NCI-H748 (cell line): ENCODE results near the gene PERM1.

Experiments used
- DNase-seq: peaks from one replicate; lab custom pipeline; 2025; ENCODE audit not compliant: unreplicated experiment; lab: John Stamatoyannopoulos, UW

Gene PERM1

DNA sequence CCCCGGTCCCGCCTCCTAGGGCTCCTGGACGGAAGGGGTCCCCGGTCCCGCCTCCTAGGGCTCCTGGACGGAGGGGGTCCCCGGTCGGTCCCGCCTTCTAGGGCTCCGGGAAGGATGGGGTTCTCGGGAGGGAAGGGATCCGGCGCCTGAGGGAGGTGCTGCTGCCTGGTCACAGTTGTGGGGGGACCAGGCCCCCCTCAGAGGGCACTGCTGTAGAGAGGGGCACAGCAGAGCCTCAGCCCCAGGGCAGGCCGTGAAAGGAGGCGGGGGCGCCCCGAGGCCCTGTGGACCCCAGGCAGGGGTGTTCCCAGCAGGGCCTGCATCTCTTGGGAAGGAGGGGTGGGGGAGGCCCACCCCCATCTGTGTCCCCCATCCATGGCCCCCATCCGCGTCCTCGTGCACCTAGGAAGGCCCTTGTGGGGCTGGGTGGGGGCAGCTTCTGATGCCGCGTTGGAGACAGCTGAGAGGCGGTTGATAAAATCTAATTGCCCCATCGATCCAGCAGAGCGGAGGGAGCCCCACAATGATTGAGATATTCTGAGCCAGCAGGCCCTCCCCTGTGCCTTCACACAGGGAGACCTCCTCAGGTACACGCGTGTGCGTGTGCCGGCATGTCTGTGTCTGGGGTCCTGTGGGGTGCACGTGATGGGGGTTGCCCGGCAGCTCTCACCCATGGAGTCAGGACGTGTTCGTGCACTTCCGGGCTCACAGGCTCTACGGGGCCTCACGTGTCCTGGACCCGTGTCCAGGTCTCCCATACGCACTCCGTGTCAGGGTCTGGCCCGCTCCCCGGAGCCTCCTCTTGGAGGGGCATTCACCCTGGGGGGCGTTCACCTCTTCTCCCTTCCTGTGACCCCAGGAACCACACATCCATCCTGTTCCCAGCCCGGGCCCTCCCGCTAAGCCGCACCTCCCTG is 45.3 kb downstream of the PERM1 start:
- DNase-seq: no peak

DNA sequence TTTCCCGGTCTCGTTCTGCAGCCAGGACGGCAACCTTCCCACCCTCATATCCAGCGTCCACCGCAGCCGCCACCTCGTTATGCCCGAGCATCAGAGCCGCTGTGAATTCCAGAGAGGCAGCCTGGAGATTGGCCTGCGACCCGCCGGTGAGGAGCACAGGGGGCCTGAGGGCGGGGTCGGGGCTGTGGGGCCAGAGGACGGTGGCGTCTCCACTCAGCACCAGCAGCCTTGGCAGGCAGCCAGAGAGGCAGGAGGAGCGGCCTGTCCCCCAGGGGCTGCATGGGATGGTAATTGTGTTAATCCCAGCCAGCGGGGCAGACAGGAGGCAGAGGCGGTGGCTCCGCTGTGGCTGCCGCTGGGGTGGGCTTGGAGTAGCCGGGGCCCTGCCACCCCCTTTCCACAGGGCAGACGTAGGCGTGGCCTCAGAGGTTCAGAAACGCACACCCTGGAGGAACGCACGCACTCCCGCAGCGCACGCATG is 46.1 kb downstream of the PERM1 start:
- peak; percentile 88 for DNase-seq

DNA sequence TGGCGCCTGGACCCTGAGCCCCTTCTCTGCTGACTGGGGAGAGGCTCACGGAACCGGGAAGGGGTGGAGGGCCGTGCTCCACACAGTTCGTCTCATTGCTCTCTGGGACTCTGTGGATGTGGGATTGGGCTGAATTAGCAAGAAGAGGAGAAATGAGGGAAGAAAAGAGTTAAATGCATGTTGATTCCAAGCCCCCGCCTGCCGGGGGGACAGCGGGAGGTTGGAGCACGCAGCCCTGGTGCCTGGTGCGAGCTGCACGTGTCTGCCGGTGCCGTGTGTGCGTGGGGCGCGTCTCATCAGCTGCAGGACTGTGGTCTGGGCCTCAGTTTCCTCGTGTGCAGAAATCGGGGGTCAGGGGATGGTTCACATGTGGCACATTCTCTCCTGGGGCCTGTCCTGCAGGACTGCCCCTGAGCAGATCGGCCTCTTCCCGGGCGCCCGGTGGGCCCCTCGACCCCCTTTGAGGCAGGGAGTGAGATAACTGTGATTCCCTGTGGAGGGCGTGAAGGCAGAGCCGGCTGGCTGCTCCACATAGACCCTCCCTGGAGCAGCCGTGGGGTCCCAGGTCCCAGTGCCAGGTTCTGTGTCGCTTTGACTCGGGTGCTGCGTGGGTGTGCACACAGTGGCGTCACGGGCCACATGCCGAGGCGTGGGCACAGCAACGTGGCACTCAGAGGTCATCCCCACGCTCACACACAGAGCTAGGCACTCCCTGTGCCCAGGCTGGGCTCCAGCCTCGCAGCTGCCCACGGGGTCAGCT is 46.7 kb downstream of the PERM1 start:
- peak; percentile 46 for DNase-seq

DNA sequence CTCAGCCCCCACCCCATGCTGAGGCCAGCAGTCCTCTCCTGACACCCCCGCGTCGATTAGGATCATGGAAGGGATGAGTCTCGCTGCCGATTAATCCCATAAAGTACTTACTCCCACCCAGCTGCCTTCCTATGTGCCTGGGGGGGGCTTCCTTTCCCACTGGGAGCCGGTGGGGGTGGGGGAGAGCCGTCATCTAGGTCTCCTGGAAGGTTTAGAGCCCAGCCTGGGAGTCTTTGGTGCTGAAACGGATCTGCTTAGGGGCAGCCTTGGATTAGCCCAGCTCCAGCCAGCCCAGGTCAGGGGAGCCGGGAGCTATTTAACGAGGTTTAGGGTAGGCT is 48.3 kb downstream of the PERM1 start:
- DNase-seq: peak; percentile 14

DNA sequence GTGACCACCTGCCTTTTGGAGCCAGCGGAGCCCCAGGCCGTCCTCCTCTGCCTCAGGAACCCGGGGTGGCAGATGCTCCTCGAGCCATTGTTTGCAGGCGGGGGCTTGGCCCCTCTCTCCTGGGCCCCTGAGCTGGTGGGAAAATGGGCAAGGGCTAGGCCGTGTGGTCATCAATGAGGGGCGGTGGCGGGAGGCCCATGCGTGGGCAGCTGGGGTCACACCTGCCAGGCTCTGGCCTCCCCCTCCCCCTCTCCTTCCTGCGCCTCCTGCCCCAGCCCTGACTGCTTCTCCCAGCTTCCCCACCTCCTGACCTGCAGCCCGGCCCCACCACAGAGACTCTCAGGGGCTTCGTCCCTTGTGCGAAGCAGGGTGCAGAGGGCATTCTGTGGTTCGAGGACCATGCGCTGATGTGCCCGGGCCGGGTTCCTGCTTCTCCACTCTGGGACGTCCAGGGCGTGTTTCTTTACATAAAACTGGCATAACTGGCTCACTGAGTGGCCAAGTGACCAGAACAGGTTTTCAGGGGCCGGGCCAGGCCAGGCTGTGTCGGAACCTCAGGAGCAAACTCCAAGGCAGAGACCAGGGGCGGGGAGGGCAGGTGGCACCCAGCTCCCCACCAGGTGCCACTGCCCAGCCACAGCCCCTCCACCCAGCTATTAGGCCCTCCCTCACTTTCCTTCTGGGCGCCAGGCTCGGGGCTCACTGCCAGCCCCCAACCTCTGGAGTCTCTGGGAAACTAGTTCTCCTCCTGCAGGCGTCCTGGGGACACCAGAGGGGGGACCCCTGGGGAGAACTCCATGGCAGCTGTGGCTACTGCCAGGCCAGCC is 48.9 kb downstream of the PERM1 start:
- DNase-seq: no peak

DNA sequence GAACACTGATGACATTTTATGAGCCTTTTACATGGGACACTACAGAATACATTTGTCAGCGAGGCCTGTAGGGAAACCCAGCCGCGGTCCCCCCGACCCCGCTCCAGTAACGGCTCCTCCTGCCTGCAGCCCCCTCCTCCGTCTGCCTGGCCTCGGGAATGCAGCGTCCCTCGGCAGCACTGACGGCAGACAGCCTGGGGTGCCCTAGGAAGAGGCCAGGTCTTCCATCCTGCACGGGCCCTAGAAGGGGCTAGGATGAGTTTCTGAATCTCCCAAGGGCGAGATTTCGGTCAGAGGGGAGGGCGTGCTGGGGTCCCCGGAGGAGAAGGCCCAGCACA is 49.8 kb downstream of the PERM1 start:
- DNase-seq: no peak

DNA sequence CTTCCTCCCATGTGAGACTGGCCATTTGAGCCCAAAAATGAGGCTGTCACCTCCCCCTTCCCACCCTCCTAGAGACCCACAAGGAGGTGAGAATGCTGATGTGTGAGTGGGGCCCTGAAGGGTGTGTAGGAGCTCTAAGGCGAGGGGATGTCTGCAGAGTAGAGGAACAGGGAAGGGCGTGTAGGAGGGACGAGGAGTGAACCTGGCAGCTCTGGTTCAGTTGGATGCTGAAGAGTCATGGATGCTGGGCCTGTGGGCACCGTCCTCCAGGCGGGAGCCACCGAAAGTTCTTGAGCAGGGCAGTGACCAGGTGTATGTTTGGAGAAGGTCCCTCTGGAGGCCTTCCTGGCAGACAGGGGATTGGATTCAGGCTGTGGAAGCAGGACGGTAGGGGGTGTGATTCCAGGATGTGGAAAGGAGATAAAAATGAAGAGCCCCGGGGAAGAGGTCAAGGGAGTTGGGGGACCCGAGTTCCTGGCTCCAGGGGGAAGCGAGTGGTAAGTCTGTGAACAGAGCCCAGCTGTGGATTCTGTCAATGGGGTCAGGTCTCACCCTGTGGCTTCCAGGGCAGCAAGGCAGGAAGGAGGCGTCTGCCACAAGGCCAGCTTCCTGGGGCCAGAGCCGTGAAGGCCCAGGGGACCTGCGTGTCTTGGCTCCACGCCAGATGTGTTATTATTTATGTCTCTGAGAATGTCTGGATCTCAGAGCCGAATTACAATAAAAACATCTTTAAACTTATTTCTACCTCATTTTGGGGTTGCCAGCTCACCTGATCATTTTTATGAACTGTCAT is 50.3 kb downstream of the PERM1 start:
- DNase-seq: no peak

DNA sequence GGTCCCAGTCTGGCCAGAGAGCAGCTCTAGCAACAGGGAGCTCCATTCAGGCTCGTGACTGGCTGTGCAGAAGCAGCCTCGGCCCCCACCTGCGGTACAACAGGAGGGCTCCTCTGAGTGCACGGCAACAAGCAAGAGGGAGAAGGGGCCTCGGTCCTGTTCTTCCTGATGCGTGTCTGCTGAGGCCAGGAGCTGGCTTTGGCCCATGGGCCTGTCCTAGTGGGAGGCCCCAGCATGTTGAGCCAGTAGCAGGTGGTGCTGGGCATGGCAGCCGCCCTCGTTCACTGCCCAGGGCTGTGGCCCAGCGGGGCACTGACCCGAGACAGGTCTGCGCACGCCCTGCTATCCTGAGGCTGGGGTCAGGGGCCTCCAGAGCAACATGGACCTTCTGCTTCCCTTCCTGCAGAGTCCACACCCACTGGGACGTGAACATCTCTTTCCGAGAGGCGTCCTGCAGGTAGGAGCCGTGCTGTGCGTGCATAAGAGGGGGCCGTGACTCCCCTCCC is 51.2 kb downstream of the PERM1 start:
- no peak for DNase-seq

DNA sequence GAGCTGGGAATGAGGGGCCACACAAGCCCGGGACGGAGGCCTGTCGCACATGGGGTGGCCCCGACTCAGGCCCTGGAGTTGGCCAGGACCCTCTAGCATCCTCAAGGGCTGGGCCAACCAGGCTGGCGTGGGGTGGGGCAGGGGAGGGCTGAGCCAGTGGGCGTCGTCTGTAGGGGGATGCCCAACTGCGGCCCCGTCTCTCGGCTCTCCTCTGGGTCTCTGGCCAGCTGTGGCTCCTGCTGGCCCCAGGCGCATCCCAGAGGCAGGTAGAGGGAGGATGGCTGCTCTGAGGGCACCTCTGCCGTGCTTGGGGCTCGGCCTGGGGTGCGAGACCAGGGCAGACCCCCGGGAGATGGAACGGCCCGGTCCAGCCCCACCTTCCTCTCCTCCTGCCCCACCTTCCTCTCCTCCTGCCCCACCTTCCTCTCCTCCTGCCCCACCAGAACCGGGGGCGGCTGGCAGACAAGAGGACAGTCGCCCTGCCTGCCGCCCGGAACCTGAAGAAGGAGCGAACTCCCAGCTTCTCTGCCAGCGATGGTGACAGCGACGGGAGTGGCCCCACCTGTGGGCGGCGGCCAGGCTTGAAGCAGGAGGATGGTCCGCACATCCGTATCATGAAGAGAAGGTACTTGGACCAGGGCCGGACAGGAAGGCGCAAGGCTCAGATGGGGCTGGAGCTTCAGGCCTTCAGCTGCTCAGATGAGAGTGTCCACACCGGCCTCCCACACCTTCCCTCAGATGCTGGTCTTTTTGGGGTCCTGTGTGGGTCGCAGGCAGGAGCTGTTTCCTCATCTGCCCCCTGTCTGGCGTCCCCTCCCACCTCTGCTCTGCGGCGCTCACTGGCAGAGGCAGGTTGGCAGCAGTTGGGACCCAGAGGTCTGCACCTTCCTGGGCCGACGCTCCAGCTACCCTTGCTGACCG is 51.9 kb downstream of the PERM1 start:
- no peak for DNase-seq

DNA sequence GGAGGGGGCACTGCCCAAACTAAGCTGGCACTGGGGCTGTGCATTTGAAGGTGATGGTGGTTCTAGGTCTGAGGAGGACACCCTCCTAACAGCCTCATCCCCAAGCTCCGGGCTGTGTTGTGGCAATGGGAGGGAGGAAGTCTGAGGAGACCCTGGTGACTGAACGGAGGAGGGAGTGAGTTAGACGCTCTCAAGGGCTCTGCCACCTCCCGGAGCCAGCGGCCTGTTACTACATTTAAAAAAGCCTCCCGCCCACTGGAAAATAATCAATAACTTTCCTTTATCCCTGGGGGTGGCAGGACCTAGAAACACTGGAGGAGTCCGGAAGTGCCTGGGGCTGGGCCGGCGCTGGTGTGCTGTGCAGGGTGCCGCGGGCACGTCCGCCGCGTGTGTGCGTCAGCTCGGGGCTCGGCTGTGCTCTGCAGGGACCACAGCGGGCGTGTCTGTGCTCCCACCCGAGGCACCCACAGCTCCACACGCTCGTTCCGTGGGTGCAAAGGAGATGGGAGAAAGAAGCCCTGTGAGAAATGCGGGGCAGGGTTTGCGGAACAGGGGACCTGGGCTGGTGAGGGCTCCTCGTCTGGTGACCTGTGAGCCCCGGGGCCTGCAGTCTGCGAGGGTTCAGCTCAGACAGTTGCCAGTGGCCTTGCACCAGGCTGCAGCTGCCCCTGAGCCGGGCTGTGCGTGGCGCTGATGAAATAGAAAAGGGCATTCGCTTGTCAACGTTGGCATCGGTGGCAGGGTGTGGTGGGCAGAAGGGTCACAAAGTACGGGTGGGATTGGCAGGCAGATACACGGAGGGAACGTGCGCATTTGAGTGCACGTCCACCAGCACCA is 52.9 kb downstream of the PERM1 start:
- DNase-seq: no peak

DNA sequence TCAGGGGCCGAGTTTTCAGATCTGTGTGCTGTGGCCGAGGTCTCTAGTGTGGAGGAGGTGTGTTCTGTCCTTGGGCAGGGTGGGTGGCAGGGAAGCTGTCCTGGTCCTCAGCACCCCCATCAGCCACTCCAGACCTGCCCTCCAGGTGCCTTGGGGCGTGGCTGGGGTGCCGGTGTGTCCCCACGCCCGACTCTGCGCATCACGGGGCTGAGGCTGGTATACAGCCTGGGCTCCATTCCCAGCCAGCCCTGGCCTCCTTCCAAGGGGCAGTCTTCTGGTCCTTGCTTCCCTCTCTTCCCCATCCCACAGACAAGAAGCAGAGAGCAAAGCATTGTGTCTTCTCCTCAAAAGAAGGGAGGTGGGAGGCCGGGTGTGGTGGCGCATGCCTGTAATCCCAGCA is 54.1 kb downstream of the PERM1 start:
- DNase-seq: no peak

DNA sequence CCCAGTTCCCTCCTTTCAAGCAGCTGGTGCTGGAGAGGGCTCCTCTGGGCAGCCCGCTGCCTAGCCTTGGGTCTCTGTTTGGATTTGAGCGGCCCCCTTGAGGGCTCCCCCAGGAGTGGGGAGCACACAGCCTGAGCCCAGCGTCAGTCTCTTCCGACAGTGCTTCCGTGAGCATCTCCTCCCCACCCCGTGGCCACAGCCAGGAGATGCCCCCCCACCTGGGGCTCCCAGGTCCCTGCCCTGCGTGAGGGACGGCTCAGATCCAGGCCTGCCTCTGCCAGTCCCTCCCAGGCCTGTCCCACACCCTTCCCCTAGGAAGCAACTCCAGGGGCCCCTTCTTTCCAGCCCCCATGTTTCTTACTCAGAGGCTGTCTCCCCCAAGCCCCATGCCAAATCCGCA is 54.7 kb downstream of the PERM1 start:
- DNase-seq: no peak

DNA sequence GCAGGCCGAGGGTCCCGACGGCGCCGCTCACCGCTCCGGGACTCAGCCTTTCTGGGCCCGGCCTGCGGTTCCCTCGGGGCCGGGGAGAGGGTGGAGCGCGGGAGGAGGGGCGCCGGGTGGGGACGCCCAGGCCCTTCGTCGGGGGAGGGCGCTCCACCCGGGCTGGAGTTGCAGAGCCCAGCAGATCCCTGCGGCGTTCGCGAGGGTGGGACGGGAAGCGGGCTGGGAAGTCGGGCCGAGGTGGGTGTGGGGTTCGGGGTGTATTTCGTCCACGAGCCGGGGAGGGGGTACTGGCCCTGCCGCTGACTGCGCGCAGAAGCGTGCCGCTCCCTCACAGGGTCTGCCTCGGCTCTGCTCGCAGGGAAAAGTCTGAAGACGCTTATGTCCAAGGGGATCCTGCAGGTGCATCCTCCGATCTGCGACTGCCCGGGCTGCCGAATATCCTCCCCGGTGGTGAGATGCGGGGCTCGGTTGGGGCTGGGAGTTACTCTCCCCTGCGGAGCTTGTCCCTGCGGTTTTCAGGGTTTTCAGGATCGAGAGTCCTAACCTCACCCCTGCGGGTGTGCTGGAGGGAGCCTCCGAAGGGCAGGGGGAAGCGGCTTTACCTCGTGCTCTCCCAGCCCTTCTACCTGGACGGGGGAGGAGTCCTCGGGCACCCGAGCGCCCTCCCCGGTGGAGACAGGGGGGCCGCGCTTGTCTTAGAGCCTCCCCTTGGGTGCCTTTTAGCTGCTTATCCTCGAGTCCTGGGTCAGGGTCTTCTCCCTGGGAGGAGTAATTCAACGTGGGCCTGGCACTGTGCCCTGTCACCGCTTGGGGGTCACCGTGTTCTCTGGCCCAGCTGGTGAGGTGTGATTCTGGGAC is 56.1 kb downstream of the PERM1 start:
- DNase-seq: peak; percentile 56
